ENCODE results near the gene PAFAH1B2. TPM values are rescaled to one million over a fixed set of nuclear protein-coding genes. Genes with fewer than 3 reads are reported as not detected.
A peak's percentile ranks its signal among the peaks of the same experiment; 100 is the strongest.

Gene PAFAH1B2
- total RNA-seq, 1 donor = 151 TPM

GRCh38 chr11:117175781-117176180, 31.7 kb downstream of the PAFAH1B2 start:
- no peak overlapping the region for H3K27ac ChIP-seq (ENCODE audit: low read depth, low read length)
- H3K4me2 ChIP-seq (ENCODE audit: insufficient read depth, low read length) = no peak overlapping the region
- DNase-seq (ENCODE audit: insufficient read length, low spot score, missing footprints) = no peak
- no peaks in the 10 kb centered on the region for H3K9me3 ChIP-seq (ENCODE audit: low read depth, low read length)
- no peak overlapping the region for H2AFZ ChIP-seq (ENCODE audit: low read length)
- TF ChIP-seq, protein P1, sequence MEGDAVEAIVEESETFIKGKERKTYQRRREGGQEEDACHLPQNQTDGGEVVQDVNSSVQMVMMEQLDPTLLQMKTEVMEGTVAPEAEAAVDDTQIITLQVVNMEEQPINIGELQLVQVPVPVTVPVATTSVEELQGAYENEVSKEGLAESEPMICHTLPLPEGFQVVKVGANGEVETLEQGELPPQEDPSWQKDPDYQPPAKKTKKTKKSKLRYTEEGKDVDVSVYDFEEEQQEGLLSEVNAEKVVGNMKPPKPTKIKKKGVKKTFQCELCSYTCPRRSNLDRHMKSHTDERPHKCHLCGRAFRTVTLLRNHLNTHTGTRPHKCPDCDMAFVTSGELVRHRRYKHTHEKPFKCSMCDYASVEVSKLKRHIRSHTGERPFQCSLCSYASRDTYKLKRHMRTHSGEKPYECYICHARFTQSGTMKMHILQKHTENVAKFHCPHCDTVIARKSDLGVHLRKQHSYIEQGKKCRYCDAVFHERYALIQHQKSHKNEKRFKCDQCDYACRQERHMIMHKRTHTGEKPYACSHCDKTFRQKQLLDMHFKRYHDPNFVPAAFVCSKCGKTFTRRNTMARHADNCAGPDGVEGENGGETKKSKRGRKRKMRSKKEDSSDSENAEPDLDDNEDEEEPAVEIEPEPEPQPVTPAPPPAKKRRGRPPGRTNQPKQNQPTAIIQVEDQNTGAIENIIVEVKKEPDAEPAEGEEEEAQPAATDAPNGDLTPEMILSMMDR (IDR thresholded peaks at IDR 0.05; ENCODE audit: extremely low read depth, low read depth, low read length) = no peak
- no peak overlapping the region for H3K4me3 ChIP-seq (ENCODE audit: insufficient read depth, low read length)
- H3K27me3 ChIP-seq (ENCODE audit: insufficient read depth, low read length) = no peaks in the 10 kb centered on the region
- peaks cover 1% of the 10 kb centered on the region for H3K36me3 ChIP-seq (ENCODE audit: insufficient read depth, low read length)
- H4K20me1 ChIP-seq (ENCODE audit: insufficient read depth, low read length) = peaks cover 4% of the 10 kb centered on the region
- H3K4me1 ChIP-seq (ENCODE audit: insufficient read depth, low read length) = peaks cover 39% of the 10 kb centered on the region
- H3K79me2 ChIP-seq (ENCODE audit: insufficient read depth, low read length) = peaks cover 7% of the 10 kb centered on the region

GRCh38 chr11:117176186-117176585, 32.1 kb downstream of the PAFAH1B2 start:
- no peak overlapping the region for H2AFZ ChIP-seq (ENCODE audit: low read length)
- no peak for DNase-seq (ENCODE audit: insufficient read length, low spot score, missing footprints)
- H3K36me3 ChIP-seq (ENCODE audit: insufficient read depth, low read length) = no peaks in the 10 kb centered on the region
- TF ChIP-seq, protein P1 (IDR thresholded peaks at IDR 0.05; ENCODE audit: extremely low read depth, low read depth, low read length) = no peak
- H3K9me3 ChIP-seq (ENCODE audit: low read depth, low read length) = no peaks in the 10 kb centered on the region
- peaks cover 40% of the 10 kb centered on the region for H3K4me1 ChIP-seq (ENCODE audit: insufficient read depth, low read length)
- H3K27ac ChIP-seq (ENCODE audit: low read depth, low read length) = no peak overlapping the region
- H3K79me2 ChIP-seq (ENCODE audit: insufficient read depth, low read length) = peaks cover 10% of the 10 kb centered on the region
- H3K27me3 ChIP-seq (ENCODE audit: insufficient read depth, low read length) = no peaks in the 10 kb centered on the region
- H4K20me1 ChIP-seq (ENCODE audit: insufficient read depth, low read length) = peaks cover under 1% of the 10 kb centered on the region
- H3K4me2 ChIP-seq (ENCODE audit: insufficient read depth, low read length) = no peak overlapping the region
- no peak overlapping the region for H3K4me3 ChIP-seq (ENCODE audit: insufficient read depth, low read length)

DNA sequence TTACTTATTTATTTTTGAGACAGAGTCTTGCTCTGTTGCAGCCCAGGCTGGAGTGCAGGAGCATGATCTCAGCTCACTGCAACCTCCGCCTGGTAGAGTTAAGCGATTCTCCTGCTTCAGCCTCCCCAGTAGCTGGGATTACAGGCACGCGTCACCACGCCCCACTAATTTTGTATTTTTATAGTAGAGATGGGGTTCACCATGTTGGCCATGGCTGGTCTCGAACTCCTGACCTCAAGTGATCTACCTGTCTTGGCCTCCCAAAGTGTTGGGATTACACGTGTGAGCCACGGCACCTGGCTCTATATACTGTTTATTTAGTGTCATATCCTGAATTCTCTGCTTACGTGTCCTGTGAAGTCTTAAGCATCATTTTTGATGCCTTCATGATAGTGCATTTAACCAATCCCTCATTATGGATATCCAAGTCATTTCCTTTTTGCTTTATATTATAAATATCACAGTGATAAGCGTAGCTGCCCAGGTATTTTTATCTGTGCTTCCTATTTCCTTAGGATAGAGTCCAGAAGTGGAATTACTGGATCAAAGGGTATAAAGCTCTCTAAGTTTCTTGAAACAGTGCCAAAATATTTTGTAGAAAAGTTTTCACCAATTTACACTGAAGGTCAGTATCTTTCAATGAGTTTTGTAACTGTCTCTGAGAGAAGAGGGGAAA, 33.6 kb downstream of the PAFAH1B2 start:
- H3K4me2 ChIP-seq (ENCODE audit: insufficient read depth, low read length) = peak overlapping the region; percentile 87
- TF ChIP-seq, protein P1 (IDR thresholded peaks at IDR 0.05; ENCODE audit: extremely low read depth, low read depth, low read length) = no peak
- H3K9me3 ChIP-seq (ENCODE audit: low read depth, low read length) = no peaks in the 10 kb centered on the region
- H3K27me3 ChIP-seq (ENCODE audit: insufficient read depth, low read length) = no peaks in the 10 kb centered on the region
- no peak for DNase-seq (ENCODE audit: insufficient read length, low spot score, missing footprints)
- peak overlapping the region; percentile 72 for H3K27ac ChIP-seq (ENCODE audit: low read depth, low read length)
- H3K79me2 ChIP-seq (ENCODE audit: insufficient read depth, low read length) = peaks cover 10% of the 10 kb centered on the region
- peak overlapping the region; percentile 62 for H2AFZ ChIP-seq (ENCODE audit: low read length)
- no peaks in the 10 kb centered on the region for H4K20me1 ChIP-seq (ENCODE audit: insufficient read depth, low read length)
- peaks cover 31% of the 10 kb centered on the region for H3K4me1 ChIP-seq (ENCODE audit: insufficient read depth, low read length)
- peaks cover 10% of the 10 kb centered on the region for H3K36me3 ChIP-seq (ENCODE audit: insufficient read depth, low read length)
- peak overlapping the region; percentile 89 for H3K4me3 ChIP-seq (ENCODE audit: insufficient read depth, low read length)

DNA sequence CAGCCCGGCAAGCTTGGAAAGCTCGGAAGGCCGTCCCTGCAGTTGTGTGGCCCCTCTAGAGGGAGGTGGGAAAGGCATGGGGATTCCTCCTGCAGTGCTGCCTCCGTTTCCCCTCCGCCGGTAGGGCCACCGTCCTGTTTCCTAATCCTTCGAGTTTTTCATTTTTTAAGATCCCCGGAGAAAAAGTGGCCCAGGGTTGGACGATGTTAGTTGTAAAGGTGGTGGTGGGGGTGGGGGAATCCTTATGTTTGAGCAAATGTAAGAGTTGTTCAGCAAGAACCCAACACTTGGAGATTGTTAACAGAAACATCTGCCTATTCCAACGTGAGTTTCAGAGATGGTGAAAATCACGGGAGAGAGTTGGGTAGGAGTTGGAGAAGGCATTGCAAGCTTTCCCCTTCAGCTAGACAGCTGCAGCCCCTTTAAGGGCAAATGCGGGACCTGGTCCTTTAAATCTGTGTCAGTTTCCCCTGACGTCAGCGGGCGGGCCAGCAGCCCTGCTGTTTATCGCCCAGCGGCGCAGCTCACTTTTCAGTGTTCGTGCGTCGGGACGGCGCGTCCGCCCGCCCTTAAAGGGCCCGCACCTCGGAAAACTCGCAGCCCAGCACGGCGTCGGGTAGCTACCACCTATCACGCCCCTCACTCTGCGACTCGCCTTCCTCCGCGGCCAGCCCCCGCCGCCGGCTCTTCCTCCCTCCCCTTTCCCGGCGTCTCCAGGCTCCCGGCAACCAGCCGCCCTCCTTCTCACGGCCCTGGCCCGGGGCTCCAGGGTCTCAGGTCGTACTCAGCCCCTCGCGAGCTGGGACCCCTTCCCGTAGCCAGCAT, 34.3 kb downstream of the PAFAH1B2 start, which contains the start of gene SIDT2:
Gene SIDT2, plus strand, starts transcription at position 534 of the 825 bp plus-strand sequence. CDS start 521 bp downstream, outside the sequence.
- peak within 1 kb of the TSS; percentile 72 for H3K27ac ChIP-seq (ENCODE audit: low read depth, low read length)

More for the DNA sequence above, 34.3 kb downstream of the PAFAH1B2 start, which contains the start of gene SIDT2:
- H3K27me3 ChIP-seq (ENCODE audit: insufficient read depth, low read length) = no peaks in the 10 kb centered on the region
- TF ChIP-seq, protein P1 (IDR thresholded peaks at IDR 0.05; ENCODE audit: extremely low read depth, low read depth, low read length) = no peak
- H3K4me1 ChIP-seq (ENCODE audit: insufficient read depth, low read length) = peaks cover 27% of the 10 kb centered on the region
- peak within 1 kb of the TSS; percentile 89 for H3K4me3 ChIP-seq (ENCODE audit: insufficient read depth, low read length)
- peak within 1 kb of the TSS; percentile 62 for H2AFZ ChIP-seq (ENCODE audit: low read length)
- DNase-seq (ENCODE audit: insufficient read length, low spot score, missing footprints) = peak; percentile 96
- no peaks in the 10 kb centered on the region for H4K20me1 ChIP-seq (ENCODE audit: insufficient read depth, low read length)
- peaks cover 15% of the 10 kb centered on the region for H3K36me3 ChIP-seq (ENCODE audit: insufficient read depth, low read length)
- H3K9me3 ChIP-seq (ENCODE audit: low read depth, low read length) = no peaks in the 10 kb centered on the region
- peaks cover 10% of the 10 kb centered on the region for H3K79me2 ChIP-seq (ENCODE audit: insufficient read depth, low read length)
- H3K4me2 ChIP-seq (ENCODE audit: insufficient read depth, low read length) = peak within 1 kb of the TSS; percentile 87
